Keratinocyte (primary cell): Measurements from ENCODE around the gene MYRFL. TPM values are rescaled to one million over a fixed set of nuclear protein-coding genes. Genes with fewer than 3 reads are reported as not detected.

Experiments
- DNase-seq: peaks from one replicate; pipeline ENCODE4 v3.0.0-alpha.2; 2011; ENCODE audit warnings: low read depth, missing footprints, low spot score
- FAIRE-seq: peaks from 2 replicates; lab custom pipeline; 2011; peaks lifted over from hg19 to GRCh38; lab: Jason Lieb, UNC
- H2AFZ ChIP-seq: 2 replicates; pipeline ENCODE4 v1.6.0; 2012; ENCODE audit warnings: low read length, control low read depth, inconsistent platforms; ENCODE audit not compliant: control insufficient read depth
- H3K27ac ChIP-seq: 2 replicates; pipeline ENCODE4 v1.5.1; 2011; ENCODE audit warnings: low read length; ENCODE audit not compliant: control insufficient read depth, insufficient read depth
- H3K27me3 ChIP-seq: 3 replicates; pipeline ENCODE4 v1.6.0; 2011; ENCODE audit warnings: low read length; ENCODE audit not compliant: control insufficient read depth, insufficient read depth; ENCODE audit errors: extremely low read depth
- H3K36me3 ChIP-seq, 2 experiments: 2 replicates in 1 of 2; 3 replicates in 1 of 2; pipeline ENCODE4 v1.5.1; 2011; ENCODE audit warnings: low read length in 2 of 2, mild to moderate bottlenecking in 1 of 2; ENCODE audit not compliant: control insufficient read depth in 2 of 2, insufficient read depth in 2 of 2; ENCODE audit errors: extremely low read depth in 1 of 2
- H3K4me1 ChIP-seq: 3 replicates; pipeline ENCODE4 v1.5.1; 2011; ENCODE audit warnings: low read length; ENCODE audit not compliant: control insufficient read depth, insufficient read depth; ENCODE audit errors: extremely low read depth
- H3K4me2 ChIP-seq: 3 replicates; pipeline ENCODE4 v1.6.0; 2011; ENCODE audit warnings: low read depth, low read length; ENCODE audit not compliant: control insufficient read depth, insufficient read depth; ENCODE audit errors: extremely low read depth
- H3K4me3 ChIP-seq, 3 experiments: fragments of 200-600 bp in 1 of 3; sonication (generic) in 1 of 3; 2 replicates in 2 of 3; 3 replicates in 1 of 3; pipeline ENCODE4 v1.5.1; 2011 to 2016; ENCODE audit warnings: low read length in 3 of 3, mild to moderate bottlenecking in 3 of 3, control low read depth in 2 of 3, inconsistent platforms in 1 of 3, low read depth in 1 of 3, mixed read lengths in 1 of 3, mixed run types in 1 of 3, moderate library complexity in 1 of 3; ENCODE audit not compliant: control insufficient read depth in 2 of 3, insufficient read depth in 2 of 3; ENCODE audit errors: extremely low read depth in 1 of 3
- H3K79me2 ChIP-seq: 2 replicates; pipeline ENCODE4 v1.6.0; 2012; ENCODE audit warnings: low read length; ENCODE audit not compliant: control insufficient read depth, insufficient read depth
- H3K9ac ChIP-seq: 3 replicates; pipeline ENCODE4 v1.6.0; 2011; ENCODE audit warnings: low read length; ENCODE audit not compliant: control insufficient read depth, insufficient read depth; ENCODE audit errors: extremely low read depth
- H3K9me1 ChIP-seq: 3 replicates; pipeline ENCODE4 v1.6.0; 2011; ENCODE audit warnings: low read length; ENCODE audit not compliant: control insufficient read depth, insufficient read depth; ENCODE audit errors: extremely low read depth
- H3K9me3 ChIP-seq: 2 replicates; pipeline ENCODE4 v1.5.1; 2012; ENCODE audit warnings: low read depth, low read length; ENCODE audit not compliant: control insufficient read depth
- H4K20me1 ChIP-seq: 3 replicates; pipeline ENCODE4 v1.6.0; 2011; ENCODE audit warnings: low read length; ENCODE audit not compliant: control insufficient read depth, insufficient read depth; ENCODE audit errors: extremely low read depth
- CTCF ChIP-seq, 3 experiments: IDR thresholded peaks in 1 of 3; conservative IDR thresholded peaks in 1 of 3; optimal IDR thresholded peaks in 1 of 3; 2 replicates in 2 of 3; 3 replicates in 1 of 3; pipeline versions ENCODE3 to v1.5.1; 2011; ENCODE audit warnings: low read length in 3 of 3, mild to moderate bottlenecking in 3 of 3, moderate library complexity in 2 of 3, control low read depth in 1 of 3, inconsistent platforms in 1 of 3; ENCODE audit not compliant: insufficient read depth in 2 of 3; ENCODE audit errors: extremely low read depth in 1 of 3
- EZH2 ChIP-seq: IDR thresholded peaks from one replicate; pipeline ENCODE4 v1.6.1; 2012; ENCODE audit warnings: inconsistent platforms, mild to moderate bottlenecking, low read length, moderate library complexity
- dilution Hi-C: fragments of 300-500 bp; cut with MboI; formaldehyde crosslinking; loops from one replicate; pipeline ENCODE4 v1.7.0; 2020; ENCODE audit warnings: low sequenced_read_pairs; ENCODE audit not compliant: extremely low pct_ligation_motif_present
- polyA plus RNA-seq, 5 experiments: library from polyadenylated mRNA; depleted of rRNA in 3 of 5; stranded (reverse) in 3 of 5; stranded (forward) in 1 of 5; unstranded in 1 of 5; fragments of >200 nt; gene quantifications; 1 replicate in 1 of 5; 2 replicates in 3 of 5; 3 replicates in 1 of 5; pipeline versions ENCODE4 v1.2.1 to v1.2.3, GENCODE V29; 2011 to 2012; ENCODE audit warnings: missing spikeins in 2 of 5, low read depth in 1 of 5, low replicate concordance in 1 of 5

Gene MYRFL
- polyA plus RNA-seq, 1 donor (not counting 4 experiments of a cell fraction or from before 2014, with no cell fraction given), result 0.39 TPM

GRCh38 chr12:69822201-69822860 is 2.7 kb upstream of the MYRFL start:
- no peaks in the 10 kb centered on the region for H3K27me3 ChIP-seq
- no peaks in the 10 kb centered on the region for H3K9me1 ChIP-seq
- H3K27ac ChIP-seq, result no peak overlapping the region
- no peaks in the 10 kb centered on the region for H3K9me3 ChIP-seq
- H3K79me2 ChIP-seq, result no peaks in the 10 kb centered on the region
- TF ChIP-seq EZH2, result no peak
- no peak for TF ChIP-seq CTCF (optimal IDR thresholded peaks at IDR 0.05 in 1 of 3, IDR thresholded peaks at IDR 0.05 in 1 of 3, conservative IDR thresholded peaks at IDR 0.05 in 1 of 3; ENCODE audit: extremely low read depth in 1 of 3, insufficient read depth in 2 of 3, low read length in 3 of 3)
- dilution Hi-C loops, result no loop called here
- FAIRE-seq, result no peak
- H3K36me3 ChIP-seq, result no peaks in the 10 kb centered on the region
- no peak overlapping the region for H3K4me2 ChIP-seq
- H3K4me3 ChIP-seq, result no peak overlapping the region
- H2AFZ ChIP-seq, result no peak overlapping the region
- no peaks in the 10 kb centered on the region for H4K20me1 ChIP-seq
- no peak overlapping the region for H3K9ac ChIP-seq
- peaks cover 14% of the 10 kb centered on the region for H3K4me1 ChIP-seq
- no peak for DNase-seq

GRCh38 chr12:69824028-69824427 is 999 bp upstream of the MYRFL start:
- TF ChIP-seq CTCF (optimal IDR thresholded peaks at IDR 0.05 in 1 of 3, IDR thresholded peaks at IDR 0.05 in 1 of 3, conservative IDR thresholded peaks at IDR 0.05 in 1 of 3; ENCODE audit: extremely low read depth in 1 of 3, insufficient read depth in 2 of 3, low read length in 3 of 3) (no peak), EZH2 (no peak)
- H3K4me1 ChIP-seq, result peaks cover 14% of the 10 kb centered on the region
- H3K4me3 ChIP-seq, result no peak overlapping the region
- H3K79me2 ChIP-seq, result no peaks in the 10 kb centered on the region
- H3K9me3 ChIP-seq, result no peaks in the 10 kb centered on the region
- no peak overlapping the region for H3K9ac ChIP-seq
- no peaks in the 10 kb centered on the region for H3K27me3 ChIP-seq
- H3K27ac ChIP-seq, result no peak overlapping the region
- dilution Hi-C loops, result no loop called here
- H2AFZ ChIP-seq, result no peak overlapping the region
- no peaks in the 10 kb centered on the region for H3K36me3 ChIP-seq
- DNase-seq (no peak), FAIRE-seq (no peak)
- no peaks in the 10 kb centered on the region for H4K20me1 ChIP-seq
- H3K9me1 ChIP-seq, result no peaks in the 10 kb centered on the region
- no peak overlapping the region for H3K4me2 ChIP-seq
